Cardiac fibroblast (primary cell): Measurements from ENCODE around the gene LMO1.

Experiments
- DNase-seq, 2 donors: peaks; one replicate each; pipeline versions ENCODE4 v3.0.0 to v3.0.0-alpha.2; 2010; ENCODE audit warnings: low read depth in 2 of 2
- H3K4me3 ChIP-seq, 2 donors: replicated peaks in 1 of 2; 1 replicate in 1 of 2; 2 replicates in 1 of 2; pipeline ENCODE4 v1.5.1; 2011; ENCODE audit warnings: low read depth in 2 of 2, low read length in 2 of 2, mild to moderate bottlenecking in 2 of 2, moderate library complexity in 1 of 2
- TF ChIP-seq, protein P1 (sequence below): IDR thresholded peaks from one replicate; pipeline ENCODE4 v1.5.1; 2011; ENCODE audit warnings: low read depth, mild to moderate bottlenecking, low read length, inconsistent platforms

The LMO1 gene

DNA sequence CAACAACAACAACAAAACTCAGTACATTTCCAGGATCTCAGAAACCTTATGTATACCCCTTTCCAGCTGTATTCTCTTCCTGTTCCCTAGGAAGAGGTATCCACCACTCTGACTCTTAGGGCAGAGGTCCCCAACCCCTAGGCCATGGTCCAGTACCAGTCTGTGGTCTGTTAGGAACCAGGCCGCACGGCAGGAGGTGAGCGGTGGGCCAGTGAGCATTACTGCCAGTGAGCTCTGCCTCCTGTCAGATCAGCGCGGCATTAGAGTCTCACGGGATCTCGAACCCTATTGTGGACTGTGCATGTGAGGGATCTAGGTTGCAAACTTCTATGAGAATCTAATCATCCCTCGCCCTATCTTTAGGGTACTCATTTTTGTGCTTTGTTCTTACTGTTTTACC lies 43.9 kb upstream of the LMO1 start:
- TF ChIP-seq, protein P1, sequence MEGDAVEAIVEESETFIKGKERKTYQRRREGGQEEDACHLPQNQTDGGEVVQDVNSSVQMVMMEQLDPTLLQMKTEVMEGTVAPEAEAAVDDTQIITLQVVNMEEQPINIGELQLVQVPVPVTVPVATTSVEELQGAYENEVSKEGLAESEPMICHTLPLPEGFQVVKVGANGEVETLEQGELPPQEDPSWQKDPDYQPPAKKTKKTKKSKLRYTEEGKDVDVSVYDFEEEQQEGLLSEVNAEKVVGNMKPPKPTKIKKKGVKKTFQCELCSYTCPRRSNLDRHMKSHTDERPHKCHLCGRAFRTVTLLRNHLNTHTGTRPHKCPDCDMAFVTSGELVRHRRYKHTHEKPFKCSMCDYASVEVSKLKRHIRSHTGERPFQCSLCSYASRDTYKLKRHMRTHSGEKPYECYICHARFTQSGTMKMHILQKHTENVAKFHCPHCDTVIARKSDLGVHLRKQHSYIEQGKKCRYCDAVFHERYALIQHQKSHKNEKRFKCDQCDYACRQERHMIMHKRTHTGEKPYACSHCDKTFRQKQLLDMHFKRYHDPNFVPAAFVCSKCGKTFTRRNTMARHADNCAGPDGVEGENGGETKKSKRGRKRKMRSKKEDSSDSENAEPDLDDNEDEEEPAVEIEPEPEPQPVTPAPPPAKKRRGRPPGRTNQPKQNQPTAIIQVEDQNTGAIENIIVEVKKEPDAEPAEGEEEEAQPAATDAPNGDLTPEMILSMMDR: no peak
- no peak for DNase-seq
- no peak overlapping the region for H3K4me3 ChIP-seq

DNA sequence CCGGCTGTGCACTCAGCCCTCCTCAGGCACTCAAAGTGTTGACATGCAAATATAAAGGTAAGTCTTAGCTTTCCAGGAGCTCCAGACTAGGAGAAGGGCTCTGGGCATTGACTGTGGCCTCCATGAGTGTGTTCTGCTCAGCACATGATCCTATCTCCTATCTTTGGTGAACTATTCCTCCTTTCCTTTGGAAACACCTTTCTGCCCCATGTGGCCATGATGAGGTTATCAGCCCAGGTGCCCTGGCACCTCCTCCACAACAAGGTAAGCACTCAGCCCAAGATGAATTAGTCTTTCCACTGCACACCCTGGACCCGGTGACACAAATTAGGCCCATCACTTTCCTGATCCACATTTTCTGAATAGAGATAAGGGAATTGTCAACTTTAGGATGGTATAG lies 37.9 kb upstream of the LMO1 start:
- TF ChIP-seq, protein P1: no peak
- no peak for DNase-seq
- H3K4me3 ChIP-seq: no peak overlapping the region

DNA sequence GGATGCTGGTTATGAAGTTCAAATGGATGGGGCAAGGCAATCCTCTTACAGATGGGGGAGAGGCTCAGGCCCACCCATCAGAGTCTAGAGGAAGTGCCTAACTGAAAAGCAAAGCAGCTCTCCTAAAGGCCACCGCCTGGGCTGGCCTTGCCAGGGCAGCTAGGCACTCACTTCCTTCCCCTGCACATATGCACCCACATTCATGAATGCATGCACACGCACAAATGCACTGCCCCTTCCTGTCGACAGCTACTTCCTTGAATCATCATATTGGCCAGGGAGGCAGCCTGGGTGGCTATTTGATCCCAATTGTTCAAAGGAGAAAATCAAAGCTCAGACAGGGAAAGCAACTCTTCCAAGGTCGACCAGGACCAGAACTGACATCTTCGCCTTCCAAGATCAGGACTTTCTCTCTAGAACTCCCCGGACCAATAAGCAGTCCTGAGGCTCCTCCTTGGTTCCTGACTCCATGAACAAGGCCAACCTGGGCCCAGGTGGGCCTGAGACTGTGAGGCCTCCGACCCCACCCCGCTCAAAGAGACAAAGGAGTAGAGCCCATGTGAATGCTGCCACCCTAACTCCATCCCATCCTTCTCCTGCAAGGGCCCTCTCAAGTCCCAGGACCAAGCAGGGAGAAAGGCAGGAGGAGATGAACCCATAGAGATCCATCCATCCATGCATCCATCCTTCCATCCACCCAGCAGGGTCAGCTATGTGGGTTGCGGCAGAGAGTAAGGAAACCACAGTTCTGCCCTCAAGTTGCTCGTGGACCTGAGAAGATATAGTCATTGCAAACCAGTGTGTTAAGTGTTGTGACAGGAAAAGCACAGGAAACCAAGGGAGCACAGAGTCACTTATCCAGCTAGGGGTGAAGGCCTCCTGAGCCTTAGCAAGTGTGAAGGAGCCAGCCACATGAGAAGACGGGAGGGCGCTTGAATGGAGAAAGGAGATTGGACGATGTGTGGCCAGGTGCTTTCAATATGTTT lies 35.4 kb upstream of the LMO1 start:
- DNase-seq: no peak
- no peak overlapping the region for H3K4me3 ChIP-seq

DNA sequence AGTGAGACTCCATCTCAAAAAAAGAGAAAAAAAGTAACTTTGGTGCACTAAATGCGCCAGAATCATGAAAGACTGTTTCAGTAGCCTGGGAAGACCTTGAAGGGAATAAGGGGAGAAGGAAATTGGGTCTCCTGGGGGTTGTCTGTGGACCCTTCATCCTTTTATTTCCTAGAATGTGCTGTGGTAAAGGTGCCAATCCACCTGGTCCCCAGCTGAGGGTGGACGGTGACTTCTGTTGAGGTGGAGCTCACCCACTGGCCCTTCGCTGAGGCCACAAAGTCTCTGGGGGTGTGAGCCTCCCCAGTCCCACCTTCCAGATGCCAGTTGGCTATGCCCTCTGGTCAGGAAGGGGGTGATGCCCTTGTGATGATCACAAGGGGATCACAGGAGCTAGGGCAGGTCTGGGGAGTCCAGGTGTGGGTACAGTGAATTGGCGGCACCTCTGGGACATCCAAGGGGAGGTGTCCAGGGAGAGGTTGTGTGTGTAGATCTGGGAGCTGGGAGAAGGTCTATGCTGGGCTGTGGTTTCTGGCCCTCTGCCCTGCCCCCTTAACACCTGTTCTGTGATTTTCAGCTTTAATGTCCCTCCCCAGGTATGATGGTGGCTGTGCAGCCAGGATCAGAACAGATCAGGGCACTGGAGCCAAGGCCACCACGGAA lies 34.2 kb upstream of the LMO1 start:
- no peak overlapping the region for H3K4me3 ChIP-seq
- no peak for DNase-seq
- TF ChIP-seq, protein P1: no peak

More for the DNA sequence above, 35.4 kb upstream of the LMO1 start:
- TF ChIP-seq, protein P1: no peak

DNA sequence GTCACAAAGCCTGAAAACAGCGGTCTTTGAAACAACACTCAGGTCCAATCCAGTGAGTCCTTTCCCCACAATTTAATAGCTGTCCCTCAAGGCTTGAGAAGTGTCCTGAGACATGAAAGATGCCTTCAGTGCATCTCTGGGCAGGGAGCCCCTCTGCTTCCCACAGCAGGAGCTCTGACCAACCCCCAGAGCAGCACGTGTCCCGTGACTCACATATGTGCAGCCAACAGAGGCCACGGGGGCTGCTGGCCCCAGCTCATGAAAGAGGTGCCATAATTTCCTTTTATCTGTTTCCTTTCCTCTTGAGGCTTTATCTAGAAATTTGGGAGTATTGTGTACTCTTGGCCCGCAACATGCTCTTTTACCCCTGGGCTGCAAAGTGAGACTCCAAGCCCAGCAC lies 33.2 kb upstream of the LMO1 start:
- TF ChIP-seq, protein P1: no peak
- DNase-seq: no peak

DNA sequence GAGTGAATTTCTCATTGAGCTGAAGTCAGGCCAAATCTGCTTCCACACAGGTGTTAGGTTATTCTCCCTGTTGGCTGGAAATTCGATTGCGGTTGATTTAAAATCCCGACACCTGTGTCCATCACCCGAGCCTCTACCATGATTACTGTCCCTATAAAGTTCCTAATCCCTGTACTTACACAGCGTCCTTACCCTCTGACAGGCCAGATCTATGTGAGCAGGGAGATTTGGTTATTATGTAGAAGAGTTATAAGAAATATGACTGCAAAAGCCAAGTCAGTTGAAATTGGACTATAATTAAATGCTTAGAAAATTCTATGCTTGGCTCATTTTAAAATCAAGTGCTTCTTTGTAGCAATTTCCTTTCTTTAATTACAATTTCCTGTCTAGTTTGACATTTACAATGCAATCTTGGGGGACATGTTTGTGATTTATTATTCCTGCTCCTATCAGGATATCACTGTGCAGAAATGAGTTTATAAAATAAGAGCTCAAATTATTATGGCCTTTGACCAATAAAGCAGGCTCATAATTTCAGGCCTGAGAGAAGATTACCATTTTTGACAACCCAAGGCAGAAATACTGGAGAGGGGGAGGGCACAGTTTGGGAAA lies 32.5 kb upstream of the LMO1 start:
- no peak overlapping the region for H3K4me3 ChIP-seq
- TF ChIP-seq, protein P1: no peak
- DNase-seq: no peak

More for the DNA sequence above, 33.2 kb upstream of the LMO1 start:
- no peak overlapping the region for H3K4me3 ChIP-seq
